NCI-H526 (cell line): ENCODE measurements around the gene NOVA1.
A peak's percentile ranks its signal among the peaks of the same experiment; 100 is the strongest.

ENCODE experiments used
- DNase-seq, 2 experiments: peaks; one replicate each; lab custom pipeline; 2025; lab: John Stamatoyannopoulos, UW

Gene NOVA1

DNA sequence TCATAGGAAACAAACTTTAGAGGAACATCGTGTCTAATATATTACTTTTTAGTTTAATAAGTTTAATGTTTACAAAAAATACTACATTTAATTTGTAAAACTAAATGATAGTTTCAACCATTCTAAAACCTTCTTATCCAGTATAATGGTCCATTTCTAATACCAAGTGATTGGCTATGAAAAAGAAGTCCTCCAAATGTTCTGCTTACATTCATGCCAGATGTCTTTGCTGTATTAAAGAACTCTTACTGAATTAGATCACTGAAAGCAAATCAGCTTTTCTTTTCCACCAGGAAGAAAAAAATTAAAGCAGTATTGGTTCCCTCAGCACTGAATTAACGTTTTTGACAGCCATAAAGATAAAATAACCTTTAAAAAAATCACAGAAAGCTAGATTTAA lies 3.7 kb downstream of the NOVA1 start:
- no peak for DNase-seq

DNA sequence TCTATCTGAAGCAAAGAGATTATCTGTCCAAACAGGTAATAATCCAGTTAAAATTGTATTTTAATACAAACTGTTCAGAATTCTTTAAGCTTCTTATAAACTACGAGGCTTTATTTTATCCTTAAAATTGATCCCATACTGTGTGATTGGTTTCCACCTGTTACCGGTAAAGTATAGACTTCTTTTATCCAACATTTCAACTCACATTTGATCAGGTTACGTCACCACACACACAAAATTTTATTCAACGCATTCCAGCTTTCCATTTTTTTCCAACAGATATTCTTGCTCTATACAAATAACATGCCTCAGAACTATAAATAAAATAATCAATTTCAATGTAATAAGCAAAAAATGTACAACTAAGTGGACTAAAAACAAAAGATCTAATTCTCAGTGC lies 4.5 kb downstream of the NOVA1 start:
- no peak for DNase-seq

DNA sequence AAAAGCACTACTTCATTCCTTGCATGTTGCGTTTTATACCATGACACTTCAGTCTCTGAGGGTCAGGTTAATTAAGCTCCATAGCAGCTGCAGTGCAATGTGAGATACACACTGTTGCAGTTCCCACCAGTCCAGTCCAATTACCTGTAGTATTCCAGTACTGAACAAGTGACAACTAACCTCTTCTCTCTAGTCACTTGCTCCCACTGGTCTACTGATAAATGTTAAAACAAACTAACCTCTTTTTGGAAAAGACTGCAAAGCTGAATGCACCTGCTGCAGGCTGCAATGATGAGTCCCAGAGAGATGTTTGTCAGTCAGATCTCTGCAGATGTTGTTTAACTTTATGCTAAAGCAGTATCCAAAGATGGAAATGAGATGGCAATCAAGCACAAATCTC lies 7.9 kb downstream of the NOVA1 start:
- peak in 1 of 2 experiments; percentile 4 for DNase-seq

DNA sequence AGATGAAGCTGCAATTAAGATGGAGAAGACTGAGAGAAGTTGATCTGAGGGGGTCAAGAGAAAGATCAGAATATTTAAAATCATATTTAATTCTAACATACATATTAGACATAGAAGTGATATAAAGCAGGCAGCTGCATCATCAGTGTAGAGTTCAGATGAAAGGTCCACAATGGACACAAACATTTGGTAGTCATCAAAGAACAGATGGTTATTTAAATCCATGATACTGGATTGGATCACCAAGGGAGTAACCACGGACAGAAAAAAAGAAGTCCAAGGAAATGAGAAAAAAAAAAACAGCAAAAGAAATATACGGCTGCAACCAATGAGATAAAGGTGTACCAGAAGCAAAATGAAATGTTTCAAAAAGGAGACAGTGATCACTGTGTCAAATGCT lies 20.1 kb downstream of the NOVA1 start:
- DNase-seq = no peak

DNA sequence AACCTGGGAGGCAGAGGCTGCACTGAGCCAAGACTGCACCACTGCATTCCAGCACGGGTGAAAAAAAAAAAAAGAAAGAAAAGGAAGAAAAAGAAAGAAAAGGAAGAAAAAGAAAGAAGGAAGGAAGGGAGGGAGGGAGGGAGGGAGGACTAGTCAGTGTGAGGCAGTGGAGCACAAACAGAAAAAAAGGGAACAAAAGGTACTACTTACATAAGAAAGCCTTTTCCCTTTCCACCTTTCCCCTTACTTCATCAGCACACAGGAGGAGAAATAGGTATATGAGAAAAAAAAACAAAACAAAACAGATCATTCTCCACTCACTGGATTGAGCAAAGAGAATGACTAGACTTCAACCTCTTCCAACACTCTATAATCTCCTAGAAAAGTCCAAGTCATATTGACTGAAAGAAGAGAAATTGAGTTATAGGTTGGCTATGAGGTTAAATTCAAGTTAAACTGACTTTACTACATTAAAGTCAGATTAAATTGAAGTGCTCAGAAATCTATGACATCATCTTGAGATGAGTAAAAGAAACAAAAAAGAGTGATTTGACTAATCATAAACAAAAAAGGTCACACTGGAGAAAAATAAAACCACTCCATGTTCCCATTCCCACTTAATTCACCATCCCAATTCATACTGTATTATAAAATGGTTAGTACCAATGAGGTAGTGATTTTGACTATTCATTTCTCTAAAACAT lies 43.6 kb downstream of the NOVA1 start:
- DNase-seq = no peak

DNA sequence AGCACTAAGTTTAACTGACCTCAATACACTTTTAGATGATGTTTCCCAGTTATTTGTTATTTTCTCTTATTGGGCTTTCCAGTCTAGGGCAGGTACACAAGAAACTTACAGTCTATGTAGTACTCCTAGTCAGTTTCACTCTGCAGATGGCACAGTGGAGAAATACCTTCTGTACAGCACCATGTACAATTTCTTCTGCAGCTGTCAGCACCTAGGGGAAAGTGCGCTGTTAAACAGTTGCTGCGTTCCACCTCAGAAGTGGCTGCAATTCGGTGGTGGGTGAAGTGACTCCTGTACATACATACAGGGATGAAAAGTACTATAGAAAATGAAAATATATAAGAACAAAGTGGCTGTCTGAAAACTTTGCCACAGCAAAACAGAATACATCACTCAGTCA lies 48.3 kb downstream of the NOVA1 start:
- no peak for DNase-seq

DNA sequence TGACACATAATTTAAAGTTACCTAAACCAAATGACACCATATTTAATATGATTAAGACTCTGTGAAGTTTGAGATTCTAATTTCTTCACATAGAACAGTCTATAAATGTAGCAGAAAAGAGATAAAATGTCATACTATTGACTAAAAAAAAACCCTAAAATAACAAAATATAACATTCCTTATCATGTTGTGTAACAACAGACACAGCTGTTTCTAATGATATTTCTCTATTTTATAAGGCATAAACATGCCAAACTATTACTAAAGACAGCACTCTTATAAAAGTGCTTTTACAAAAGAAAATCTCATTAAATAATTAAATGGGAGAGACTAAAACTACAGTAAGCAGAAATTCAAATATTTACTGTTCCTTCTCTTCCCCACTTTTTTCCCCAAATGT lies 49.4 kb downstream of the NOVA1 start:
- no peak for DNase-seq

DNA sequence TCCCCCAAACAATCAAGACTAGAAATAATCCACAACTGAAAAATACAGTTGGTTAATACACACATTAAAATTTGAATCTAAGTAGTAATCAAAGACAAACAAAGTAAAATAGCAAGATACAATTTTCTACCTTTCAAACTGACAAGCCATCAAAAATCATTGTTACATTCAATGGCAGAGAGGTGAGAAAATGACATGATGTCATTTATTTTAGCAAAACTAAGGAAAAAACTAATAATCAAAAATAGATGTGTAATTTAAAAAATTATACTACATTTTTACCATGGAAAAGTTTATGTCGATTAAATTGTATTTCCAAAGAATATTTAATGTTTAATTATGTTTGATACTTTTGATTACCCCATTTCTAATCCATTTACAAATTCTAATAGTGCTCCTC lies 59.7 kb downstream of the NOVA1 start:
- DNase-seq = no peak

DNA sequence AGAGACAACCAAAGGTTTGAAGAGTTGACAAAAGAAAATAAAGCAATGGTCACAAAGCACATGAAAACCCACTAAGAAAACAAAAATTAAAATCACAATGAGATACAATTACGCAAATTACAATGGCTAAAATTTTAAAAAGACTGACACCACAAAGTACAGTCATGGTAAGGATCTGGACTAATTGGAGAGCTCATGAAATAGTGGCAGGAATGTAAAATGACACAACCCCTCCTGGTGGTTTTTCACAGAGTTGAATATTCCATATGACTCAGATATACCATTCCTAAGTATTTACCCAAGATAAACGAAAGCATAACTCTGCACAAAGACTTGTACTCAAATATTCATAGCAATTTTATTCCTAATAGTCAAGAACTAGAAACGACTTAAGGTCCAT lies 65.9 kb downstream of the NOVA1 start:
- no peak for DNase-seq

DNA sequence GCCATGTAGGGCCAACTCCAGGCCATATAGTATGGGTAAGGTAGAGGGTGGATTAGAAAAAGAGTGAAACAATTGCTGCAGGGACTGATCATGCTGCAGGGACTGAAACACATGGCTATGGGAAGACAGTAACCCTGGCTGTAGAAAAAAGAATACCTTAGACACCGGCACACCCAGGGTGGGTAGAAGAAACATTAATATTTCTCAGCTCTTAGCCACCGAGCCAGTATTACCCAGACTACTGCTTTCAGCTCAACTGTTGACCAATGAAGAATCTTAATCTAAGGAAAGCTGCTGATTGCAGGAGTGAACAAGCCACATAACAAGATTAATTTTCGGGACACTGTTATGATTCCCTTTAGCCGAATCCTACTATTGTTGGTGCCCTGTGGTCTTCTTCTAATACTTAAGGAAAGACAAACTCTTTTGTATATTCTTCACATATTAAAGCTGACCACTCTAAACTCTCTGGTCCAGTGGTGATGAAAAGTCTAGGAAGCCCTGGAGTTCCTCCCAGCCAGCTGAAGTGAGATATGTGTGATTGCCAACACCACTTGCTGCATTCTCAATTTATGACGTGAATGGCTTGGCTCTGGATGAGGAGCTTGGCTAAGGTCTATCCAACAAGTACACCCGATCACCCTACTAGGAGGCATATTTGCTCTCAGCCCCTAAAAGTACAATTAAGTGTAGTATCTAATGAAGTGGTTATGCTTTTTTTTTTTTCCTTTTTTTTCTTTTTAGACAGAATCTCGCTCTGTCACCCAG lies 69.2 kb downstream of the NOVA1 start:
- DNase-seq = no peak

DNA sequence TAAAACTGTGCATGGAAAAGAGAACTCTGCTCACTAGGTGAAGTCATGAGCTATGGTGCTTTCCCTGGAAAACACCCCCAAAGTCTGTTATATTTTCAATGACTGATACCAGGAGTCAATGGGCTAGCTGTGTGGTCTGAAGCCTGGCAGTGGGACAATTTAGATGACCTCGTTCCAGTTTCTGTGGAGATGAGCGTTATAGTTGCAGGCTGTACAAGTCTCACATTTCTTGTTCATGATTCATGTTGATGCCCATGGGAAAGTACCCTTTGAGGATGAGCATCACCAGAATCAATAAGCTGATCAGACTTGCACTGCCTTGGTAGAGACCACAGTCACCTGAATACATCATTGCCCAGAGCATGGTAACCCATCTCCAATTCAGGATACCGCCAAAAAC lies 70.7 kb downstream of the NOVA1 start:
- no peak for DNase-seq

DNA sequence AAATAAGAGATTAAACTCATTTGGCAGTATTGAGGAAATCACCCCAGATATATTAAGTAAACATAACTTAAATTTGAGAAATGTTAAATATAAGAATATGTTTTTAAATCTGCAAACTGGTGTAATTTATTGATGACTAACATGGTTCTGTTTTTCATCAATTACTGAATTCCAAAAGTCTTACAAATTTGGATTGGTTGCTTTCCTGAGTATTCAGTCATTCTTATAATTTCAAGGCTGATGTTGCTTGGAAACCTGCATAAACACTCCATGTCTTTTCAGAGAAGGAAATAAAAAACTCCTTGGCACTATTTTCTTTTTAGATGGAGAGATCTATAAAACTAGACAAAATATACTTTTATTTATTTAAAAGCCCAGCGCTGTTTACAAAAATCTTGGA lies 71.7 kb downstream of the NOVA1 start:
- no peak for DNase-seq

DNA sequence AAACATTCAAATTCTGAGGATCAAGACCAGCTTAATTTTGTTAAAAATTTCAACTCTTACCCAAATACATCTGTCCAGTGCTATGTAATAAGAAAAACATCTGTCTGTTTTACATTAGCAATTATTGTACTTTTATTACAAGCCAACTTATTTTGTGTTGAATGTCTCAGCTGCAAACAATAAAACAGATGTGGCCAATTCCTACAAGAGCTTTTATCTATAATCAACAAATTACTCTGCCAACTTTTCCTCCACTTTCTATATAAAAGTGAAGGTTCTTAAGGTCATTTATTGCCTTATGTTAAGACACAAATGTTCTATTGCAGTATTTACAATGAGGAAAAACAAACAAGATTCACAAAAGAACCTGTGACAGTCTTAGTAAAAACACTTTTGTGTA lies 72.7 kb downstream of the NOVA1 start:
- DNase-seq = no peak

DNA sequence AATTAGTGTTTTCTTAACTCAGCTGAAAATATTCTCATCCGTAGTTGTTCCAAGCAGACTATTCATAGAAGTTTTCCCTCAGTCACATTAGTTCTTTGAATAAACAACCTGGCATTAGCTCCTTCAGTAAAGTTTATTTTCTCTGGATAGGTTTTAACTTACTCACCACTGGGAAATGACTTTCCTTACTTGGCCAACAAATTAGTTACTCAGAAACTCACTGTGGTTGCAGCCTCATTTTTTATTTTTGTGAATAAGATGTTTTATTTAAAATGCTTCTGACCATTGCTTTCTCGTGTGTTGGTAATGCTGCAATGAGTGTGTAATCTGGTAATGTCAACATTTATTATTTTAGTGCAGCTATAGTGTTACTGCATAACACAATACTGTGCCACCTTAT lies 74.9 kb downstream of the NOVA1 start:
- DNase-seq = no peak

DNA sequence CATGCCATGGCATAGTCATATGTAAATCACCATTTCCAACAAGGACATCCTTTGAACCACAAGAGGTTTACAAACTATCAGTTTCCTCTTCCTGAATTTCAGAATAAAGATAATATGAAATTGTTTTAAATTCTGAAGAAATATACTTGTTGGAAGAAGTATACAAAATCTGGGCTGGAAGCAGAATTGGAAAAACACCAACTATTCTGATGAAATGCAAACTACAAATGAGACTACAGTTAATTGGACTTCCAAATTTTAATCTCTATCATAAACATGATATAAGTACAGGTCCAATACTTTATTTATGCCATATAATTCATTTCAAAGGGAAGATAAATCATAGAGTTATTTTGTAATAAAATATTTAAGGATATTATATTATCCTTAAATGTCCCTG lies 80.1 kb downstream of the NOVA1 start:
- no peak for DNase-seq

DNA sequence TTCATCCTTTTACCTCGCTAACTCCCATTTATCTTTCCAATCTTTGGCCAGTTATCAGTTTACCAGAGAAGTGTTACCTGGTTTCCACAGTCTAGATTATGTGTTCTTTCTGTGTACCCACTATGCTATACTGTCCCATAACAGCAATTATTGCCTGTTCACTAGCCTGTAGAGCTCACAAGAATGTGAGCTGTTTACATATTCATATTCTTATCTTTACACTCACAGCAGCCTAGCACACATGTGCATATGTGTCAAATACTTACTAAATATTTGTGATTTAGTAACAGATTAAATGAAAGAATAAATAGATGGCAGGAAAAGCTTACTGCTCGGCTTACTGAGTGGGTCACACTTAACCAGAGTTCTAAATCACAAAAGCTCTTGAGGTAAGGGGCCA lies 97.8 kb downstream of the NOVA1 start:
- no peak for DNase-seq

DNA sequence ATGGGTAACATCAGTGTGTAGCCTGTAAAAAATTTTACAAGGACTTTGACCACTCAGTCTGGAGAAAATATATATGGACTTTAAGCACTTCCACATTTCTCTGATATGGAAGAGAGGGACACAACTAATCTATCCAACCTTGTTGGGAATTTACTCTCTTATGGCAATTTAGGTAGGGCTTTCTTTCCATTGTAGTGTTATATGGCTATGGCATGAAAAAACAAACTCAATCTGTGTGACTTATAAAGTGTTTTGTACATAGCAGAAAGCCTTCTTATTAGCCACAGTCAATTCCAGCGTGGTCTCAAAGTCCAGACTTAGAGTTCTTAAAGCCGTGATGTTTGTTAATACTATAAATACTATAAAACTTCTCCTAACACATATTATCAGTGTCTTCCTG lies 98.3 kb downstream of the NOVA1 start:
- no peak for DNase-seq

DNA sequence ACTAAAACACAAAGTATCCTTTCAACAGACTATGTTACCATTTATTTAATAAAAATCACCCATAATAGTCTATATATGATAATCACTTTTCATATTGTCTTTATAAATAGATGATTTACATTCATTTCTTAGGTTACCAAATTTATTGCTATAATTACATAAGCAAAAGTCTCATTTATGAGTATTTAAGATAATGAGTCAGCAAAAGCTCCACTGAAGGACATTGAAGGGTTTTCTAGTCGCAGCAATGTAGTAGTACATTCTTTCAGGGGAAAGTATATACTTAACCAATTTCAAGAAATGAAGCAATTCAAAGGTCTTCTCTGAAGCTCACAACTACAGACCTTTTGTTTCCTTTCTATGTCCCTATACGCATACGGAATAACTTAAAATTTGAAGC lies 110.9 kb downstream of the NOVA1 start:
- DNase-seq = no peak

DNA sequence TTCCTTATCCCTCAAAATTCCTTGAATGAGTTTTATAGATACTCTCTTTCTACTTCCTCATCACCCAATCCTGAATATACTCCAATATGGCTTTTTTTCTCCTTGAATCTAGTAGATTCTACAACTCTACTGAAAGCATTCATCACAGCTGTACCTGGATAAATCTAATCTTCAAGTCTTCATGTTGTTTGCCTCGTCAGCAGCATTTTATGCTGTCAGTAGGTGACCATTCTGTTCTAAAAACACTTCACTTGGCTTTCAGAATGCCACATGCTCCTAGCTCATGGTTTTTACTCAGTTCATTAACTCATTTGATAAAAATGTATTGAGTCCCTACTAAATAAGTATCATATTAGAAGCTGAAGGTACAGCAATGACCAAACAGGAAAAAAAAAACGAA lies 113.3 kb downstream of the NOVA1 start:
- DNase-seq = no peak

DNA sequence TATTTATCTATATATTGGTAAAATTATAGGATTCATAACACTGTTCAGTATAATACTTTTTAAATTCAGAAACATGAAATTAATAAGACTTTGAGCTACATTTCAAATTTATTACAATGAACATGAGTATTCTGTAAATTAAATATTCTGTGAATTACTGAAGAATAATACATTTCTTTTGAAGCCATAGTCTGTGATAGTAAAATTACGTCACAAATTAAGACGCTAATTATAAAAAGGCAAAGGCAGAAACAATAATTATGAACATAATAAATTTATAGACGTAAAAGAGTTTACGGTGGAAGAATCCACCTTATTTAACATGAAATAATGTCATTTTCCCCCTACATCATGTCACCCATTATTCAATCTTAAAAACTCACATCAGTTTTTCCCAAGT lies 118.9 kb downstream of the NOVA1 start:
- no peak for DNase-seq

DNA sequence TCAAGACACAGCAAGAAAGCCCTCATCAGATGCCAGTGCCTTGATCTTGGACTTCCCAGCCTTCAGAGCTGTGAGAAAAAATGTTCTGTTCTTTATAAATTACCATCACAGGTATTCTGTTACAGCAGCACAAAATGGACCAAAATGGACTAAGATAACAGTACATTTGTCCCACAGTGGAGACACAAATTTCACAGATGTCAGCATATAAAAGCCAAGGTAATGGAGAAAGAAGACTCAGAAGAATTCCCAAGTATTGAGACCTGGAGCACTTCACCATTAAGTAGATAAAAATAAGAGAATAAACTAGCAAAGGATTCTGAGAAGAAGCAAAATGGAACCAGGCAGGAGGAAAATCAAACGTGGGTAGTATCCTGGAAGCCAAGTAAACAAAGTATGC lies 131.0 kb downstream of the NOVA1 start:
- DNase-seq = no peak

DNA sequence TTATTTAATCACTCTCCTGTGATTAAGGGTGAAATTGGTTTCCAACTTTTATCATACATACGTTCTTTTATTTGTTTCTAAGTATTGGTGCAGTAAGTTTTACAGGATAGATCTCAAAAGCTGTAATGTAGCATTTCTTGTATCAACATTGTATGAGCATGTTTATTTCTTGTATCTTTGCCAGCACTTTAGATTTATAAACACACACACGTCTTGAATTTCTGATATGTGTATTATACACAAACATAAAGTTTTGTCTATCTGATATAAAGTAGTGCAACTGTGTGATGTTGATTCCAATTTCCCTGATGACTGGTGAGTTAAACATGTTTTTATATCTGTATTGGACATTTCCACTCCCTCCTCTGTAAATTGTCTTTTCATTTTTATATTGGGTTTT lies 134.7 kb downstream of the NOVA1 start:
- DNase-seq = no peak

DNA sequence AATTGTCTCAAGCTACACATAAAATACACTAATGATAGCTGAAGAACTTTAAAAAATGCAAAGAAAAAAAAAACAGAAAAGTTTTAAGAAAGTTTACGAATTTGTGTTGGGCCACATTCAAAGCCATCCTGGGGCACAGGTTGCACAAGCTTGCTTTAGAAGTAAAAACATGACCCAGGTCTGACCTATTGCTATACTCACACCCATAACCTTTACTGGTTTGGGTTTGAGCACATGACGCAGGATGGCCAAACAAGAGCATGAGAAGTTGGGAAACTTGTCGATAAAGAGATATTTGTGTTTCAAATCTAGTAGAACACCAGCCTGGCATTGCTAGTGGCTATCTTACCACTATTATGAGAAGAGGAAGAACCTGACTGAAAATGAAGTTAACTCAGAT lies 143.7 kb downstream of the NOVA1 start:
- DNase-seq = no peak
